Measurements from ENCODE around the gene POLR1F.

POLR1F gene

GRCh38 chr7:19675816-19676215 lies 33.0 kb downstream of the POLR1F start:
- no peak for DNase-seq (ENCODE audit: low read depth, low spot score)

- no peak for DNase-seq (ENCODE audit: low read depth, low spot score)
Observed at GRCh38 chr7:19674266-19674960, 34.4 kb downstream of the POLR1F start.

GRCh38 chr7:19670806-19671205 lies 38.0 kb downstream of the POLR1F start:
- no peak for DNase-seq (ENCODE audit: low read depth, low spot score)

- DNase-seq (ENCODE audit: low read depth, low spot score) = no peak
Observed at GRCh38 chr7:19665399-19666008, 43.3 kb downstream of the POLR1F start.

- DNase-seq (ENCODE audit: low read depth, low spot score) = no peak
Observed at GRCh38 chr7:19663816-19664462, 44.9 kb downstream of the POLR1F start.

- DNase-seq (ENCODE audit: low read depth, low spot score) = no peak
Observed at GRCh38 chr7:19648791-19649190, 60.0 kb downstream of the POLR1F start.

All from activated CD4-positive, CD25-positive, alpha-beta regulatory T cell treated with anti-CD3 and anti-CD28 coated beads, Interleukin-2, amount 50 U/mL, for 16 hours (primary cell).